Tibial artery (tissue), 4 donors: ENCODE measurements around the gene ZFP82.

ENCODE experiments used
- DNase-seq, 2 donors: peaks; one replicate each; pipeline ENCODE4 v3.0.0-alpha.2; 2019
- H3K27ac ChIP-seq, 2 donors: fragments of 200-600 bp; sonication (generic) in 1 of 2; 1 replicate in 1 of 2; 2 replicates in 1 of 2; pipeline ENCODE4 v1.5.1; 2018 to 2019; ENCODE audit warnings: mild to moderate bottlenecking in 1 of 2
- H3K27me3 ChIP-seq, 2 donors: fragments of 200-600 bp; sonication (generic) in 1 of 2; one replicate each; pipeline versions ENCODE4 v1.5.1 to v1.6.0; 2016 to 2019
- H3K36me3 ChIP-seq, 3 donors: fragments of 200-600 bp; sonication (generic) in 2 of 3; one replicate each; pipeline ENCODE4 v1.5.1; 2016 to 2019; ENCODE audit warnings: mild to moderate bottlenecking in 2 of 3
- H3K4me1 ChIP-seq, 4 donors: fragments of 200-600 bp; sonication (generic) in 2 of 4; 1 replicate in 3 of 4; 2 replicates in 1 of 4; pipeline ENCODE4 v1.5.1; 2016 to 2019
- H3K4me3 ChIP-seq, 2 donors: fragments of 200-600 bp; sonication (generic) in 1 of 2; 1 replicate in 1 of 2; 2 replicates in 1 of 2; pipeline ENCODE4 v1.5.1; 2018 to 2019; ENCODE audit warnings: mild to moderate bottlenecking in 2 of 2
- H3K9me3 ChIP-seq, 3 donors: fragments of 200-600 bp; sonication (generic) in 1 of 3; one replicate each; pipeline ENCODE4 v1.5.1; 2016 to 2019
- CTCF ChIP-seq, 2 experiments: fragments of 200-600 bp in 1 of 2; fragments of 450-650 bp in 1 of 2; IDR thresholded peaks; one replicate each; pipeline ENCODE4 v1.5.1; 2017 to 2019; ENCODE audit warnings: antibody characterized with exemption in 2 of 2, mild to moderate bottlenecking in 1 of 2, moderate library complexity in 1 of 2
- intact Hi-C: fragments of 100-400 bp; cut with DNase I; formaldehyde crosslinking; loops from one replicate; pipeline ENCODE4 v1.15.0; 2023; ENCODE audit warnings: low total_unique reads

The ZFP82 gene

GRCh38 chr19:36409841-36410240 is 8.6 kb downstream of the ZFP82 start:
- no peak for TF ChIP-seq CTCF (IDR thresholded peaks at IDR 0.05)
- Histone ChIP-seq H3K27me3 (no peaks in the 10 kb centered on the region), H3K4me1 (no peaks in the 10 kb centered on the region), H3K4me3 (no peak overlapping the region), H3K36me3 (peaks cover 54 to 73% (median 57%) of the 10 kb centered on the region in 3 donors), H3K9me3 (peaks cover 0 to 18% (median 0%) of the 10 kb centered on the region in 3 donors), H3K27ac (no peak overlapping the region)
- intact Hi-C loops = no loop called here
- no peak for DNase-seq

- peaks cover 0 to 13% (median 0%) of the 10 kb centered on the region in 3 donors for H3K9me3 ChIP-seq
- H3K4me1 ChIP-seq = no peaks in the 10 kb centered on the region
- no peak for TF ChIP-seq CTCF (IDR thresholded peaks at IDR 0.05)
- H3K4me3 ChIP-seq = no peak overlapping the region
- H3K27ac ChIP-seq = no peak overlapping the region
- H3K36me3 ChIP-seq = peaks cover 72 to 87% (median 75%) of the 10 kb centered on the region in 3 donors
- no peak for DNase-seq
- no peaks in the 10 kb centered on the region for H3K27me3 ChIP-seq
- intact Hi-C loops = no loop called here
Measured at GRCh38 chr19:36408101-36408500, 10.3 kb downstream of the ZFP82 start.

GRCh38 chr19:36404498-36404897 is 13.9 kb downstream of the ZFP82 start:
- no peak overlapping the region for H3K27ac ChIP-seq
- H3K4me3 ChIP-seq = no peak overlapping the region
- intact Hi-C loops = no loop called here
- TF ChIP-seq CTCF (IDR thresholded peaks at IDR 0.05) = no peak
- no peaks in the 10 kb centered on the region for H3K4me1 ChIP-seq
- H3K27me3 ChIP-seq = no peaks in the 10 kb centered on the region
- peaks cover 95 to 100% (median 96%) of the 10 kb centered on the region in 3 donors for H3K36me3 ChIP-seq
- peaks cover 0 to 30% (median 0%) of the 10 kb centered on the region in 3 donors for H3K9me3 ChIP-seq
- no peak for DNase-seq

GRCh38 chr19:36401475-36401874 is 17.0 kb downstream of the ZFP82 start:
- H3K4me3 ChIP-seq = no peak overlapping the region
- TF ChIP-seq CTCF (IDR thresholded peaks at IDR 0.05) = no peak
- peaks cover 0 to 60% (median 9%) of the 10 kb centered on the region in 3 donors for H3K9me3 ChIP-seq
- intact Hi-C loops = no loop called here
- no peak for DNase-seq
- H3K4me1 ChIP-seq = no peaks in the 10 kb centered on the region
- H3K36me3 ChIP-seq = peaks cover 98 to 100% (median 99%) of the 10 kb centered on the region in 3 donors
- no peaks in the 10 kb centered on the region for H3K27me3 ChIP-seq
- H3K27ac ChIP-seq = no peak overlapping the region

GRCh38 chr19:36398571-36398970 is 19.9 kb downstream of the ZFP82 start:
- no peak for TF ChIP-seq CTCF (IDR thresholded peaks at IDR 0.05)
- Histone ChIP-seq H3K27me3 (no peaks in the 10 kb centered on the region), H3K27ac (no peak overlapping the region), H3K4me1 (no peaks in the 10 kb centered on the region), H3K36me3 (peaks cover 99 to 100% (median 99%) of the 10 kb centered on the region in 3 donors), H3K9me3 (peaks cover 9 to 89% (median 29%) of the 10 kb centered on the region in 3 donors), H3K4me3 (no peak overlapping the region)
- DNase-seq = no peak
- intact Hi-C loops = no loop called here
